IPS-18c (cell line): Measurements from ENCODE around the gene AOPEP.

Experiments used
- H3K4me3 ChIP-seq: 2 replicates; pipeline ENCODE4 v1.7.0; 2013; ENCODE audit warnings: low read depth, mild to moderate bottlenecking, low read length, moderate library complexity; ENCODE audit not compliant: insufficient read depth
- H3K9me3 ChIP-seq: one replicate; pipeline ENCODE4 v1.6.1; 2013; ENCODE audit warnings: mild to moderate bottlenecking, low read length, moderate library complexity; ENCODE audit not compliant: control insufficient read depth, insufficient read depth

Gene AOPEP

DNA sequence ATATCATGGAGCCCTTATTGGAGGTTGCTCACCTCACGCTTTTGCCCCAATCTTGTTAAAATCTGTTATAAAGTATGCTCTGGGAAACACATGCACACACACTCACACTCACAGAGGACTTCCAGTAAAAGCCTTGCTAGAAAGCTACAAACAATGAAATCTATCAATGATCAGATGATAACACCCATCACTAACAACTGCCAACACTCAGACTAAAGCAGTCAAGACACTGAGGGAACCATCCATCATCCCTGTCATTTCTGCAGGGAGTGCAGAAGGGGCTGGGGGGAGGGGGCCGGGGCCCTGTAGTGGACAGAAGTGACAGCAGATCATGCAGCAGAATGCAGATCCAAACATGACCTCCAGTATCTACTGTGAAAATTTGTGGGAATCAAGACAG lies 179.1 kb downstream of the AOPEP start:
- no peak overlapping the region for H3K4me3 ChIP-seq
- no peaks in the 10 kb centered on the region for H3K9me3 ChIP-seq

DNA sequence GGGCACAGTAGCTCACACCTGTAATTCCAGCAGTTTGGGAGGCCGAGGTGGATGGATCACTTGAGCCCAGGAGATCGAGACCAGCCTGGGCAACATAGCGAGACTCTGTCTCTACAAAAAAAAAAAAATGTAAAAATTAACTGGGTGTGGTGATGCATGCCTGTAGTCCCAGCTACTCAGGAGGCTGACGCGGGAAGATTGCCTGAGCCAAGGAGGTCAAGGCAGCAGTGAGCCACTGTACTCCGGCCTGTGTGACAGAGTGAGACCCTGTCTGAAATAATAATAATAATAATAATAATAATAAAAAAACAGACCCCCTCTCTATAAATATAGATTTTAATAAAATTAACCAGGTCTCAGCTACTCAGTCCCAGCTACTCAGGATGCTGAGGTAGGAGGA lies 179.7 kb downstream of the AOPEP start:
- Histone ChIP-seq H3K9me3 (no peaks in the 10 kb centered on the region), H3K4me3 (no peak overlapping the region)

DNA sequence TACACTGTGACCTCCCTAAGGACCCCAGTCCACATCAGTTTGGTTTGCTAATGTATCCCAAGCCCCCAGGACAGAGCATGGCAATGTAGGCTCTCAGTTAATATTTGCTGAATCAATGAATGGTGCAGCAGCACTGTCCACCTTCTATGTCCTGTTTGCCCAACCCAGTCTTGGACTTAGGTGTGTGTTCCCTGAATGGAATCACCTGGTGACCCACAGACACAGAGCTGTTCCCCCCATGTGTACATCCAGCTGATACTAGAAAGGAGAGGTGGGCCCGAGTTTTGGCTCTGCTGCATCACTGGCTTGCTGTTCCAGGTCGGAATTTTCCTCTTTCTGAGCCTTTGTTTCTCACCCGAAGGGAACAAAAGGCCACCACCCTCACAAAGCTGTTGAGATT lies 180.2 kb downstream of the AOPEP start:
- no peak overlapping the region for H3K4me3 ChIP-seq
- no peaks in the 10 kb centered on the region for H3K9me3 ChIP-seq

DNA sequence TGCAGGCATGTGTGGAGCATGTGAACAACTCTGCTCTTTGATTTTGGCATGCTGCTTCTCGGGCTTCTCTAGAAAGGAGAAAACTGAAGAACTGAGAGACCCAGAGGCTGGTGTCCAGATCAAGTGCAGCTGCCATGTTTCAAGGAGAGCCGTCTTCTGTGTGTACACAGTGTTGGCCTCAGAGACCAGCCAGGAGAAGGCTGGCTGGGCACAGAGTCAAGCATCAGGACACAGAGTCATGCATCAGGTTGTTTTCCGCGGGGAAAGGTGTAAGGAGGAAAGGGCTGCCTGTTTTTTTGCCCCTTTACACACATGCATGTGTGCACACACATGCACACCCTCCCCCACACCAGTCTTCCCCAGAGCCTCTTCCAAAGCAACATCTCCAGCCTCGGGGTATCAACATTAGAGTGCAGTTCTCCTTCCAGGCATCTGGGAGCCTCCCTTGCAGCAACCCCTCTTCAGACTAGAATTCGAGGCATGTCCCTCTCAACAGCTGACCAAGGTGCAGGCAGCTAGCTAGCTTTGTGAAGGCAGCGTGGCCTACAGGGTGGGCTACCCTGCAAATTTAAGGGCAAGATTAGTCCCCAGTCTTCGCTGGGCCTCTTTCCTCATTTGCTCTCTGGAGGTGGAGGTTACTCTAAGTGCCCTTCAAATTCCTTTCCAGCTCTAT lies 180.9 kb downstream of the AOPEP start:
- Histone ChIP-seq H3K9me3 (no peaks in the 10 kb centered on the region), H3K4me3 (no peak overlapping the region)

DNA sequence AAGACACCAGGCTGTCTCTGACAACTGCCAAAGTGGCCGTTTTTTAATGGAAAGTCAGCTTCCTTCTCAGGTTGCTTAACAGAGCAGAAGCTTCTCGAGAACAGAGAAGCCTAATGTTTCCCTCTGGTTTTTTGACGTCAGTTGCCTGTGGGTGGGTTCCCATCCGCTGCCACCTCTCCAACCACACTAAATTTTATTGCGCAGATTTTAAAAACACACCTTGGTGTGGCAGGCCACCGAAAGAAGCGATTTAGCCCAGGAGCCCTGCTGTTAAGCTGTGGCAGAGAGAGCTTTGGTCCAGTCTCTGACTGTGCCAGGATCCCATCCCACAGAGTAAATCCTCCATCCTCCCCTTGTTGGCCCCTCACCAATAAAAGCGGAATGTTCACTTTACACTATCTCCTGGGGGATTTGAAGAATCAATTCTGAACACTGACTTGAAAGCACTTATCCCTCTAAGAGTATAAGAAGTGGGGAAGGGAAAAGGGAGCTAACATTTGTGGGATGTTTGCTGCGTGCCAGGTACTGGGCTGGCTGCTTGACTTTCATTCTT lies 181.6 kb downstream of the AOPEP start:
- no peak overlapping the region for H3K4me3 ChIP-seq

DNA sequence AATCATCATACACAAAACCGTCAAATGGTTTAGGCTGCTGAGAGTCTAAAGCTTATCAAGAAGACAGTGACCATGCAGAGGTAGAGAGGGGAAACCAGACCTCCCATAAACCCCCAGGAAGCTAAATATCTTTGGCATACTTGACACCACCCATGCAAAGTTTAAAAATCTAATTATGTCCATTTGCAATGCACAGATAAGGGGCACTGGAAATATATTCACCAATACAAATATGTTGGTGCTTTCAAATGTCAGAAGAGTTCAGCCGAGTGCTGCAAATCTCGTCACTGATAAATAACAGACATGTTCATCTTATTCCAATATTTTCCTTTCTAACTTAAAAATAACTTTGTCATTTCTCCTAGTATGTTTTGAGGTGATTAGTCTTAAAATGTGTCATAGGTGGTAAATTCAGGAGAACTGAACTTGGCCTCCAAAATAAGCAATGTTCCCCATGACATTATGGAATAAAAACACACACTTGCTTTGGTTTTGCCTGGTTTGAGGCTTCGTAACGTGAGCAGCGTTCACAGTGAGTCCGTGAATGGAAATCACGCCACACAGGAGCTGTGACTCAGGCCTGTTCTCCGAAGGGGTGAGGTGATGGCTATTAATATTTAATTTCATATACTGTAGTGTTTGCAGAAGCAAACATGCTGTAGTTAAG lies 182.2 kb downstream of the AOPEP start:
- H3K9me3 ChIP-seq: no peaks in the 10 kb centered on the region
- H3K4me3 ChIP-seq: no peak overlapping the region

More for the DNA sequence above, 181.6 kb downstream of the AOPEP start:
- H3K9me3 ChIP-seq: no peaks in the 10 kb centered on the region

DNA sequence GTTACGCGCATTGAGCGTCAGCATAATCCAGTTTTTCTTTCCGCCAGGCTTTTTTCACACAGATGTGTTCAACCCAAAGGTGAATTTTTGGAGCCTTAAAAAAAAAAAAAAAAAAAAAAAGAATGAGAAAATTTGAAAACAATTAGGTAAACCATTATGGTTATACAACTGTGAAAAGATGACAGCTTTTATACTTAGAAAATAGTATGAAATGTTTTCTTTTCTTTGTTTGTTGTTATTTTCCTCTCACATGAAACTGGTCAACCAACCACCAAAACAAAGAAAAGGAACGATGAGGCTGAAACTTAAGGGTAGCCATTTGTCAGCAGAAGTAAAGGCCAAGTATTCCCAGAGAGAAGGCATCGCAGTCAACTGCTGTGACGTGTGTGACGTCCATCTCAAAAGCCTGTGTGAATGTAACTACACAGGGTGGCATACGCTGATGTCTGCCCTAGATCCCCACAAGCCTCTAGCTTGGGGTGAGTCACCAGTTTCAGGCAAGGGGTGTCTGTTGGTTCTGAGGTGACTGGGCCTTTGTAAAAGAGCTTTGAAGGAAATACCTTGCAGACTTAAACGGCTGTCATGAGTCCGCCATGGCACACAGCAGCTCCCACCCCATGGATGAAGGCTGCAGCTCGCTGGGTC lies 182.9 kb downstream of the AOPEP start:
- H3K9me3 ChIP-seq: no peaks in the 10 kb centered on the region
- no peak overlapping the region for H3K4me3 ChIP-seq

DNA sequence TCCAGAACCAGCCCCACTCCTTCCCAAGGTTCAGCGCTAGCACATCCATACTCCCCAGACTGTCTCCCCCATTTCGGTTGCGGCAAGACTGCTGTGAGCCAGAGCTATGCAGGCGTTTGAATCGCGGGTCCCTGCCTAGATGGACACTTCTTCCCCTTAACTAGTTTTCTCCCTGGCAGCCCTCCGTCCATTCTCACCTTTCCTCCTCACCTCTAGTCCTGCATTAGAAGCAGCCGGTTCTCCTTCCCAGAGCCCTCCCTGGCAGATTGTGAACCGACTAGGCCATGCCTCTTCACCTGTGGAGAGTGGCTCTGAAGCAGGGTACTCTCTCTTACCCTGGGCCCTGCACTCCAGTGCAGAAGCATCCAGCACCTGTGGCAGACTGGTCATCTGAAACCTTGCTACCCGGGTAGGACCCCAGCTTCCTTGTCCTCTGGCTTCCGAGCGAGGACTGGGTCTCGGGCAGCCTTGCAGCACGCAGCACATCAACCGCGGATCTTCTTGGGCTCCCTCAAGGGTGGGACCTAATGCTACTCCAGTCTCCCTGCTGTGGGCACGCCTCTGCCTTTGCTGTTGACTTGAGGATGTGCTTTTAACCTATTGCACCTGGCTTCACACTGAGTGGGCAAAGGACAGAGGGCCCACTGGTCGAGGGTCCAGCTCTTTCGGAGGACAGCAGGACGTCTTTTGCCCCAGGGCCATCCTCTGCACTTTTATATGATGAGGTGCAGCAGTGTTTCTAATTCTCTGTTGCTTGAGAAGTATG lies 183.6 kb downstream of the AOPEP start:
- Histone ChIP-seq H3K9me3 (no peaks in the 10 kb centered on the region), H3K4me3 (no peak overlapping the region)

DNA sequence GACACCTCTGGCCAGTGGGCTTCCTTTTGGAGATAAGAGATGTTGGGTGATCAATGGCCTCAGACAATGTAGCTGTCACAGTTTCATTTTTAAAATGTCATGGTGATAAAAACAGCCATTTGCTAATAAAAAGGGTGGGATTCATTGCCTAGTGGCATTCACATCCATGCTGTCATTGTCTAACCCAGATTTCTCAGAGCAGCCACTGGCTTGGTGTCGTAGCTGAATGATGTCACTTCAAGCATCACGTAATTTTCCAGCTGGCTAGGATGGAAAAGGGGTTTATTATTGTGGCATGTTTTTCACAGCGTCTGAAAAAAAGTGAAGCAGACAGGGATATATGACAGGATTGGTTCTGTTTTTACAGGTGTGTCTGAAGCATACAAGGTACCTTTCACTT lies 184.7 kb downstream of the AOPEP start:
- no peak overlapping the region for H3K4me3 ChIP-seq
- H3K9me3 ChIP-seq: no peaks in the 10 kb centered on the region

DNA sequence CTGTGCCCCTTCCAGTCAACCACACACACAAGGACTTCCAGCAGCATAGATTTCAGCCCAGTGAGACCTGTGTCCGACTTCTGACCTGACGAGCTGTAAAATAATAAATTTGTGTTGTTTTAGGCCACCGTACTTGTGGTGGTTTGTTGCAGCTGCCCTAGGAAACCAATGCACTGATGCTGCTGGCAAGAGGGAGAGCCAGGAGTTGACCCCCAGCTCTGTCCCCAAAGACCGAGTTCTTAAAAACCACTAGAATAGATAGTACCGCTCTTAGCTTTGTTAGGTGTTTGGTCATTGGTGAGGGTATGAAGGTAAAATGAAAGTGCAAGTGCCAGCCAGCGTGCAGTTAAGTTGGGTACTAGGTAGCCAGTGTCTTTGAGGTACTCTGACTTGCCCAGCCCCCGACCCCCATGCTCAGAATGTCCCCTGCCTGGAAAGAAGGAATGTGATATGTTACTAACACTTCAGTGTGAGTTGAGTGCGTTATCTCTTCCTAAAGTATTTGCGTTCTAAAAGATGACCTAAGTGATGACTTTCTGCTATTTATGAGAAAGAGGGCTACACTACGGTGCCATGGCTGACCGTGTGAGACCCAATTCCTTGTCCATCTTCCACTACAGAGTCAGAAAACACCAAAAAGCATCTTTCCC lies 185.6 kb downstream of the AOPEP start:
- Histone ChIP-seq H3K4me3 (no peak overlapping the region), H3K9me3 (no peaks in the 10 kb centered on the region)

DNA sequence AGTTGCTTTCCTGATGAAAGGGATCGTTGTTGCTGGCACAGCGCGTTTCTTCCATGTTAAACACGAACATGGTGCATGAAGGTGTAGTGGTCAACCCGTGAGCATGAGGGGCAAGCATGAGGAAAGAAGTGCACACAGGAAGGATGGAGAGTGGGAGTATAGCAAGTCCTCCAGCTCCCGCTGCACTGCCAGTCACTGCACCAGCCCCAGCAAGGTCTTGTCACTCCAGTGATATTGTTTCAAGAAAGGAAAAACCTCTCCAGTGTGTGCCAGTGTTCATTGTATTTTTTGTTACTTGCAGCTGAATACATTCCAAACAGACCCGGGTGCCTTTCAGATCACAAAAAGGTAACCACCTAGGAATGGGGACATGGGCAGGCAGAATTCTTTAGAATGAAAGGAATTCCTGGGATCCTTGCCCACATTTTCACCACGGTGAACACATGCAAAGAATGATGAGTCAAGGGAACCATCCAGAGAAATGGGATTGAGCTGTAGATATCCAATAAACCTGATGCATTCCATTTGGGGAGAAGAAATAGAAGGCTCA lies 186.3 kb downstream of the AOPEP start:
- Histone ChIP-seq H3K9me3 (no peaks in the 10 kb centered on the region), H3K4me3 (no peak overlapping the region)

DNA sequence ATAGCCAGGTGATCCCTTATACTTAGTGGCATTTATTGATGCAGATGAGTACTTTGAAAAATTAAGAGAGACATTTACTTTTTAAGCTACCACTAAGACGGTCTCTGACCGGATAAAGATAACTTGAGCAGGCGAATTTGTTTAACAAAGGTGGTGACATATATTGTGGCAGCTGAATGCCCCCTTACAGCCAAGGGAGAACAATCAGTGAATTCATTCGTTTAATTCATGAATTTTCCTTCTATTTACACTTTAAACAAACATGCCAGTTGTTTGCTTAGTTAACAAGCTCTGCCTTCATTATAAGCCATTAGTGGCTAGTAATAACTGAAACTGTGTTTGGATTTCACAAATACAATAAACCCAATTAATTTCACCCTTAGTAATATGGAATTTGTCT lies 187.1 kb downstream of the AOPEP start:
- H3K9me3 ChIP-seq: no peaks in the 10 kb centered on the region
- H3K4me3 ChIP-seq: no peak overlapping the region

DNA sequence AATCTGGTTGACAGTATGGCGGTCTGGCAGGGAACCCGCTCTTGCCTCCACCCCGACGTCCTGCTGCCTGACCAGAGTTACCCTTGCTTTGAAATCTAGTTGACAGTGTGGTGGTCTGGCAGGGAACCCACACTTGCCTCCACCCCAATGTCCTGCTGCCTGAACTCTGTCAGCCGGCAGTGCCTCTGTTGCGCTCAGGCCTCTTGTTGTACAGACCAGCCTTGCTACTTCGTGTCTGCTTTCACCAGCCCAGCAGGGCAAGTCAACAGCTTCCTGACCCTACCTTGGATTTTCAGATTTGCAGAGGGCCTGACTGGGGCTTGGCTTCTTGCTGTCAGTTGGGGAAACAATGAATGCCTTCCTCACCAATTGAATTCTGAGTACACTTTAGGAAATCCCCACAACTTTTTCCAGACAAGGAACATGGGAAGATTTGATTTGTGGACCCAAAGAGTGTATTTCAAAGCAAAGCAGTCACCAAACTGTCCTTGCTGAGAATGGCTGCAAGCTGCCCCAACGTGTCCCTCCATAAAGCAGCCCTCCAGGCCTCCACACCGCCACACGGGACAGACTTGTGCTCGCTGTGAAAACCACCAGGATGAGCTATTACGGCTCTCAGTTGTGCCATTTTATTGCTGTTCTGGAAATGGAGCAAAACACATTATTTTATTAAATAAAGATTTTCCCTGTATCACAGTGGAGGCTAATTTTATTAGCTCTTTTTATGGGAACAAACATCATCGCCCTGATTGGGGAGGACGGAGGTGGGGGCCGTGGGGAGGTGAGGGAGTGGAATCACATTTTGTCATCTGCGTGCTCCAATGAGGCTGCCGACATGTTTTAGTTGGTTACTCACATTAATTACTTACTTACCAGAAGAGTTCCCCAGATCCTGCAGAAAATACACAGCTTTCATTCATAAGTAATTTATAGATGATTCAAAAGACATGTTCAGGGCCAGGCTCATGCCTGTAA lies 189.3 kb downstream of the AOPEP start:
- Histone ChIP-seq H3K9me3 (no peaks in the 10 kb centered on the region), H3K4me3 (no peak overlapping the region)

DNA sequence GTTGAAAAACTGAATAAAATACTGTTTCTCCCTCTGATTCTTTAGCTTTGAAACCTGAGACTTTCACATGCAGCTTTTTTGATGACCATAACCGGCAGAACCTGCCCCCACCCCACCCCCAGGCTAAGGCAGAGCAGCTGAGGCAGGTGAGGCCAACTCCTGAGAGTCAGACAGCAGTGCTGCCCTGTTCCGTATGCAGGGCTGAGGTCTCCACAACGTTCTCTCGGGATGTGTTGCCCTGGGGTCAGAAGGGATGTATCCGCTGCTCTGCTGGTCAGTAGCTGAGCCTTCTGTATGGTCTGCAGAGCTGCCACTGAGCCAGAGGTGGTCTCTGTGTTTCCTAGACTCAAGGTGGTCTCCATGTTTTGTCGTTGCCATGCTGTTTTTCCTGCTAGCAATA lies 190.5 kb downstream of the AOPEP start:
- no peak overlapping the region for H3K4me3 ChIP-seq

DNA sequence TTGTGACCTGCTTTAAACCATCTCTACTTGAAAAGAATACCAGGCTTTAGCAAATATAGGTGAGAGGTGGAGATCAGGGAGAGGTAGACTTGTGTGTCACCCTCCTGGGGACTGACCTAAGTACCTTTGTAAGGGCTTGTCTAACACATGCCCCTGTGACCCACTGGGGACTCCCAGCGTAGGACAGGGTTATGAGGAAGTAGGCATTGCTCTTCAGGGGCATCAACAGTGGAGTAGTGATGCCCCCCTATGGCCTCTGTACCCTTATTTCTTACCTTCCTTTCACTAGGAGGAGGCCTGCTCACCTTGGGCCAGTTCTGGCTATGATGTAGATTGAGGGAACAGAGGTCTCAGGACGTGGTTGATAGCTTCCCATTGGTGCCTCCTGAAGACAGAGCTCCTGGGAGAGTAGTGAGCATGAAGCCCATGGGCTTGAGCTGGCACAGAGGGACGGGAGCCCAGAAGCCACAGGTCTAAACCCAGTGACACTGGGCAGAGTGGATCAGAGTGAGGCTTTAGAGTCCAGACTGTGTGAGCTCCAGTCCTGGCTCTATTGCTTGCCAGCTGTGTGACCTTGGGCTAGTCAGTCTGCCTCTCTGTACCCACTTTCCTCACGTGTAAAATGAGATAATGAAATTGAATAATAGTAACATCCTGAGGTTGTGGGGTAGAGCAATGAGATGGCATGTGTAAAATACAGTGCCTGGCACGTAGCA lies 191.7 kb downstream of the AOPEP start:
- Histone ChIP-seq H3K4me3 (no peak overlapping the region), H3K9me3 (no peaks in the 10 kb centered on the region)

More for the DNA sequence above, 190.5 kb downstream of the AOPEP start:
- no peaks in the 10 kb centered on the region for H3K9me3 ChIP-seq
